ENCODE results near the gene ELP5. TPM values are rescaled to one million over a fixed set of nuclear protein-coding genes. Genes with fewer than 3 reads are reported as not detected.

The ELP5 gene
- total and polyA plus RNA-seq, 2 donors (not counting 1 experiment from before 2014, with no cell fraction given) = 48.0 to 69.9 TPM

GRCh38 chr17:7236808-7237207 is 15.2 kb upstream of the ELP5 start:
- Histone ChIP-seq H3K4me1 (ENCODE audit: control insufficient read depth in 2 of 2, insufficient read depth in 2 of 2, low read length in 2 of 2) (peaks cover 52 to 64% of the 10 kb centered on the region in 2 donors), H3K4me3 (ENCODE audit: control extremely low read depth in 1 of 5, extremely low read depth in 1 of 5, insufficient read depth in 1 of 5, low read depth in 2 of 5, low read length in 4 of 5) (no peak overlapping the region), H3K79me2 (ENCODE audit: control insufficient read depth, insufficient read depth, low read length) (peaks cover 60% of the 10 kb centered on the region), H3K27me3 (replicated peaks in 1 of 4; ENCODE audit: control extremely low read depth in 1 of 4, control insufficient read depth in 3 of 4, insufficient read depth in 4 of 4, low read length in 3 of 4) (no peaks in the 10 kb centered on the region), H3K4me2 (replicated peaks; ENCODE audit: low read depth, low read length, poor library complexity, severe bottlenecking) (no peak overlapping the region), H3K27ac (ENCODE audit: low read length in 2 of 2) (peak overlapping the region in 1 of 2 donors; percentile 82), H3K9me3 (ENCODE audit: control extremely low read depth in 1 of 3, control insufficient read depth in 2 of 3, insufficient read depth in 1 of 3, low read length in 2 of 3) (no peaks in the 10 kb centered on the region), H4K20me1 (ENCODE audit: control insufficient read depth, insufficient read depth, low read length, poor library complexity, severe bottlenecking) (peaks cover 27% of the 10 kb centered on the region), H3K36me3 (replicated peaks in 1 of 2; ENCODE audit: control extremely low read depth in 1 of 2, control insufficient read depth in 1 of 2, extremely low read depth in 1 of 2, insufficient read depth in 2 of 2, low read length in 1 of 2) (peaks cover 0 to 25% of the 10 kb centered on the region in 2 experiments), H2AFZ (ENCODE audit: insufficient read depth, low read depth, low read length, poor library complexity, severe bottlenecking) (no peak overlapping the region), H3K9ac (ENCODE audit: low read length) (no peak overlapping the region)
- no peak for DNase-seq
- CTCF ChIA-PET = interaction anchor here (0.7 to 1.1 kb wide), 3 partner anchors 16 to 637 kb away, joined by 3 read pairs; partner anchors contain the start of genes ACADVL and DLG4
- Mint-ChIP-seq H3K27me3 (no peaks in the 10 kb centered on the region), H3K9me3 (ENCODE audit: insufficient read depth) (no peaks in the 10 kb centered on the region), H3K4me3 (peak overlapping the region; percentile 86), H3K27ac (peak overlapping the region; percentile 83), H3K4me1 (peaks cover 66% of the 10 kb centered on the region)
- WGBS (ENCODE audit: insufficient coverage) = 92% methylated on average over 6 of the region's 6 CpGs
- POLR2A ChIA-PET = interaction anchor here (0.6 to 13.1 kb wide), 3 partner anchors 14 to 225 kb away, joined by 3 to 157 read pairs (median 4); partner anchors contain the start of genes ACADVL and DLG4
- intact Hi-C loops (cut with micrococcal nuclease) = loop anchor here (5.0 kb wide), 1 partner anchor 325 kb away; the partner anchor contains the start of gene SENP3
- TF ChIP-seq CTCF (IDR thresholded peaks at IDR 0.05) (no peak), EZH2 (IDR thresholded peaks at IDR 0.05; ENCODE audit: borderline replicate concordance, insufficient read depth, low read depth, low read length, poor library complexity, severe bottlenecking) (no peak)
- ATAC-seq (ENCODE audit: low read depth) = no peak

GRCh38 chr17:7237266-7237760 is 14.7 kb upstream of the ELP5 start:
- peaks cover 26% of the 10 kb centered on the region for H4K20me1 ChIP-seq (ENCODE audit: control insufficient read depth, insufficient read depth, low read length, poor library complexity, severe bottlenecking)
- peak overlapping the region; percentile 83 for H3K27ac Mint-ChIP-seq
- H3K4me3 ChIP-seq (ENCODE audit: control extremely low read depth in 1 of 5, extremely low read depth in 1 of 5, insufficient read depth in 1 of 5, low read depth in 2 of 5, low read length in 4 of 5) = peak overlapping the region in 4 of 5 experiments; percentile 74 to 97 (median 80)
- peaks cover 0 to 25% of the 10 kb centered on the region in 2 experiments for H3K36me3 ChIP-seq (replicated peaks in 1 of 2; ENCODE audit: control extremely low read depth in 1 of 2, control insufficient read depth in 1 of 2, extremely low read depth in 1 of 2, insufficient read depth in 2 of 2, low read length in 1 of 2)
- H3K4me1 Mint-ChIP-seq = peaks cover 65% of the 10 kb centered on the region
- H3K27ac ChIP-seq (ENCODE audit: low read length in 2 of 2) = peak overlapping the region; percentile 55 to 82
- H3K4me3 Mint-ChIP-seq = peak overlapping the region; percentile 86
- H3K4me1 ChIP-seq (ENCODE audit: control insufficient read depth in 2 of 2, insufficient read depth in 2 of 2, low read length in 2 of 2) = peaks cover 50 to 60% of the 10 kb centered on the region in 2 donors
- WGBS (ENCODE audit: insufficient coverage) = 29% methylated on average over 4 of the region's 6 CpGs
- intact Hi-C loops (cut with micrococcal nuclease) = loop anchor here (5.0 kb wide), 1 partner anchor 325 kb away; the partner anchor contains the start of gene SENP3
- peaks cover 60% of the 10 kb centered on the region for H3K79me2 ChIP-seq (ENCODE audit: control insufficient read depth, insufficient read depth, low read length)
- ChIA-PET POLR2A (interaction anchor here (0.6 to 13.1 kb wide), 4 partner anchors 13 to 1659 kb away, joined by 3 to 157 read pairs (median 16); partner anchors contain the start of genes ACADVL, CTDNEP1, DLG4 and ELP5), CTCF (interaction anchor here (0.9 kb wide), 1 partner anchor 17 kb away, joined by 3 read pairs; no protein-coding TSS in a partner anchor)
- ATAC-seq (ENCODE audit: low read depth) = no peak
- DNase-seq = no peak
- no peak for TF ChIP-seq EZH2 (IDR thresholded peaks at IDR 0.05; ENCODE audit: borderline replicate concordance, insufficient read depth, low read depth, low read length, poor library complexity, severe bottlenecking)
- TF ChIP-seq CTCF (IDR thresholded peaks at IDR 0.05) = no peak
- H3K9ac ChIP-seq (ENCODE audit: low read length) = peak overlapping the region; percentile 94
- no peak overlapping the region for H2AFZ ChIP-seq (ENCODE audit: insufficient read depth, low read depth, low read length, poor library complexity, severe bottlenecking)
- H3K27me3 Mint-ChIP-seq = no peaks in the 10 kb centered on the region
- peak overlapping the region; percentile 79 for H3K4me2 ChIP-seq (replicated peaks; ENCODE audit: low read depth, low read length, poor library complexity, severe bottlenecking)
- H3K9me3 Mint-ChIP-seq (ENCODE audit: insufficient read depth) = no peaks in the 10 kb centered on the region
- no peaks in the 10 kb centered on the region for H3K9me3 ChIP-seq (ENCODE audit: control extremely low read depth in 1 of 3, control insufficient read depth in 2 of 3, insufficient read depth in 1 of 3, low read length in 2 of 3)
- H3K27me3 ChIP-seq (replicated peaks in 1 of 4; ENCODE audit: control extremely low read depth in 1 of 4, control insufficient read depth in 3 of 4, insufficient read depth in 4 of 4, low read length in 3 of 4) = no peaks in the 10 kb centered on the region

Measured in B cell (primary cell).